H9 (cell line): ENCODE data around the gene PSKH1. TPM values are rescaled to one million over a fixed set of nuclear protein-coding genes. Genes with fewer than 3 reads are reported as not detected.

Experiments used
- DNase-seq: peaks from one replicate; pipeline ENCODE4 v3.0.0-alpha.2; 2017
- H2AFZ ChIP-seq: one replicate; pipeline ENCODE4 v1.6.1; 2013; ENCODE audit warnings: mild to moderate bottlenecking, low read length, control low read depth, moderate library complexity
- H2AK5ac ChIP-seq: 2 replicates; pipeline ENCODE4 v1.6.1; 2013; ENCODE audit warnings: low read length, control low read depth, mixed read lengths; ENCODE audit not compliant: insufficient read length
- H2BK120ac ChIP-seq: one replicate; pipeline ENCODE4 v1.6.1; 2013; ENCODE audit warnings: low read depth, mild to moderate bottlenecking, low read length, control low read depth, inconsistent platforms; ENCODE audit not compliant: poor library complexity, severe bottlenecking
- H2BK12ac ChIP-seq: 2 replicates; pipeline ENCODE4 v1.6.1; 2013; ENCODE audit warnings: low read length, control low read depth, mixed read lengths, low read depth; ENCODE audit not compliant: insufficient read length
- H2BK15ac ChIP-seq: 2 replicates; pipeline ENCODE4 v1.6.1; 2013; ENCODE audit warnings: low read depth, low read length, control low read depth
- H2BK20ac ChIP-seq: one replicate; pipeline ENCODE4 v1.6.1; 2013; ENCODE audit warnings: low read depth, mild to moderate bottlenecking, low read length, control low read depth, inconsistent platforms; ENCODE audit not compliant: poor library complexity, severe bottlenecking
- H2BK5ac ChIP-seq: 2 replicates; pipeline ENCODE4 v1.6.1; 2013; ENCODE audit warnings: low read length, control low read depth, mixed read lengths; ENCODE audit not compliant: insufficient read length
- H3K14ac ChIP-seq: 2 replicates; pipeline ENCODE4 v1.6.1; 2013; ENCODE audit warnings: low read length, control low read depth; ENCODE audit not compliant: insufficient read depth
- H3K18ac ChIP-seq: 2 replicates; pipeline ENCODE4 v1.6.1; 2013; ENCODE audit warnings: low read depth, mild to moderate bottlenecking, mixed read lengths, low read length, control low read depth; ENCODE audit not compliant: insufficient read length
- H3K23ac ChIP-seq: 2 replicates; pipeline ENCODE4 v1.6.1; 2013; ENCODE audit warnings: low read length, control low read depth, mixed read lengths, low read depth; ENCODE audit not compliant: insufficient read length
- H3K23me2 ChIP-seq: 2 replicates; pipeline ENCODE4 v1.6.1; 2013; ENCODE audit warnings: low read depth, mild to moderate bottlenecking, mixed read lengths, low read length, control low read depth; ENCODE audit not compliant: insufficient read length, poor library complexity, severe bottlenecking
- H3K27ac ChIP-seq: 2 replicates; pipeline ENCODE4 v1.5.1; 2013; ENCODE audit warnings: low read length, control low read depth, mixed read lengths, low read depth; ENCODE audit not compliant: insufficient read length
- H3K27me3 ChIP-seq: 2 replicates; pipeline ENCODE4 v1.6.1; 2013; ENCODE audit warnings: low read length, control low read depth, inconsistent platforms; ENCODE audit not compliant: insufficient read depth
- H3K4ac ChIP-seq: 2 replicates; pipeline ENCODE4 v1.6.1; 2013; ENCODE audit warnings: low read depth, mild to moderate bottlenecking, control low read depth, inconsistent platforms, low read length, moderate library complexity
- H3K4me1 ChIP-seq: 2 replicates; pipeline ENCODE4 v1.6.1; 2013; ENCODE audit warnings: low read length, control low read depth, inconsistent platforms; ENCODE audit not compliant: insufficient read depth
- H3K4me2 ChIP-seq: 2 replicates; pipeline ENCODE4 v1.6.1; 2013; ENCODE audit warnings: low read length, control low read depth, mixed read lengths; ENCODE audit not compliant: insufficient read length, insufficient read depth
- H3K56ac ChIP-seq: 2 replicates; pipeline ENCODE4 v1.6.1; 2013; ENCODE audit warnings: low read depth, mild to moderate bottlenecking, mixed read lengths, low read length, control low read depth; ENCODE audit not compliant: insufficient read length
- H3K79me1 ChIP-seq: 2 replicates; pipeline ENCODE4 v1.6.1; 2013; ENCODE audit warnings: low read depth, mild to moderate bottlenecking, moderate library complexity, low read length, control low read depth, inconsistent platforms; ENCODE audit not compliant: insufficient read depth, poor library complexity, severe bottlenecking
- H3K79me2 ChIP-seq: 2 replicates; pipeline ENCODE4 v1.6.1; 2013; ENCODE audit warnings: low read length, control low read depth, inconsistent platforms; ENCODE audit not compliant: insufficient read depth
- H3K9ac ChIP-seq: 2 replicates; pipeline ENCODE4 v1.6.1; 2013; ENCODE audit warnings: low read length, control low read depth, mixed read lengths; ENCODE audit not compliant: insufficient read length; ENCODE audit errors: extremely low read depth
- H3K9me3 ChIP-seq: one replicate; pipeline ENCODE4 v1.6.1; 2013; ENCODE audit warnings: low read depth, low read length, inconsistent platforms; ENCODE audit not compliant: control insufficient read depth
- H3T11ph ChIP-seq: one replicate; pipeline ENCODE4 v1.6.1; 2013; ENCODE audit warnings: mild to moderate bottlenecking, low read length, control low read depth, inconsistent platforms
- H4K20me1 ChIP-seq: one replicate; pipeline ENCODE4 v1.6.1; 2013; ENCODE audit not compliant: control insufficient read depth, insufficient read length, insufficient read depth
- H4K5ac ChIP-seq: 2 replicates; pipeline ENCODE4 v1.6.1; 2013; ENCODE audit warnings: low read depth, mild to moderate bottlenecking, mixed read lengths, low read length, control low read depth; ENCODE audit not compliant: insufficient read length
- H4K8ac ChIP-seq: replicated peaks from 2 replicates; pipeline ENCODE4 v1.6.1; 2013; ENCODE audit warnings: low read length, control low read depth, mixed read lengths, low read depth; ENCODE audit not compliant: insufficient read length
- H4K91ac ChIP-seq: 2 replicates; pipeline ENCODE4 v1.6.1; 2013; ENCODE audit warnings: low read depth, mild to moderate bottlenecking, moderate library complexity, mixed read lengths, low read length, control low read depth; ENCODE audit not compliant: insufficient read length
- H3K27ac Mint-ChIP-seq, 3 experiments: 2 replicates in 2 of 3; 3 replicates in 1 of 3; pipeline ENCODE4 v1.8.0; 2020 to 2021; ENCODE audit warnings: mixed read lengths in 3 of 3, mild to moderate bottlenecking in 1 of 3, moderate library complexity in 1 of 3
- H3K27me3 Mint-ChIP-seq: 2 replicates; pipeline ENCODE4 v1.8.0; 2021; ENCODE audit warnings: low read depth, mild to moderate bottlenecking, moderate library complexity, mixed read lengths
- H3K36me3 Mint-ChIP-seq, 3 experiments: 2 replicates in 2 of 3; 3 replicates in 1 of 3; pipeline ENCODE4 v1.8.0; 2020 to 2021; ENCODE audit warnings: low read depth in 3 of 3, mixed read lengths in 3 of 3; ENCODE audit not compliant: insufficient read depth in 1 of 3
- H3K4me1 Mint-ChIP-seq, 2 experiments: 2 replicates each; pipeline ENCODE4 v1.8.0; 2020; ENCODE audit warnings: mixed read lengths in 2 of 2
- H3K4me3 Mint-ChIP-seq, 2 experiments: 2 replicates in 1 of 2; 3 replicates in 1 of 2; pipeline ENCODE4 v1.8.0; 2020 to 2021; ENCODE audit warnings: mild to moderate bottlenecking in 2 of 2, mixed read lengths in 2 of 2, moderate library complexity in 1 of 2
- H3K9me3 Mint-ChIP-seq, 2 experiments: 2 replicates in 1 of 2; 3 replicates in 1 of 2; pipeline ENCODE4 v1.8.0; 2020; ENCODE audit warnings: mild to moderate bottlenecking in 2 of 2, mixed read lengths in 2 of 2, moderate library complexity in 1 of 2
- WGBS: extraction: QIAGEN DNeasy Blood & Tissue Kit; methylation state at CpG from one replicate; pipeline ENCODE4 v1.1.7; 2013; ENCODE audit warnings: missing lambda C conversion rate, low lambda C conversion rate, mixed read lengths; ENCODE audit not compliant: insufficient read length; ENCODE audit errors: extremely low coverage; 5-methylcytosine and 5-hydroxymethylcytosine counted together
- total RNA-seq: library from RNA; stranded (reverse); gene quantifications from 2 replicates; pipeline ENCODE4 v1.2.1, GENCODE V29; 2021
- TF ChIP-seq, protein P1 (sequence below): fragments of 200-600 bp; sonication (generic); conservative IDR thresholded peaks from 3 replicates; pipeline ENCODE4 v1.8.0; 2021; ENCODE audit warnings: antibody characterized with exemption, mild to moderate bottlenecking

The PSKH1 gene
- total RNA-seq, 1 experiment from 2014 or later: 29.1 TPM

DNA sequence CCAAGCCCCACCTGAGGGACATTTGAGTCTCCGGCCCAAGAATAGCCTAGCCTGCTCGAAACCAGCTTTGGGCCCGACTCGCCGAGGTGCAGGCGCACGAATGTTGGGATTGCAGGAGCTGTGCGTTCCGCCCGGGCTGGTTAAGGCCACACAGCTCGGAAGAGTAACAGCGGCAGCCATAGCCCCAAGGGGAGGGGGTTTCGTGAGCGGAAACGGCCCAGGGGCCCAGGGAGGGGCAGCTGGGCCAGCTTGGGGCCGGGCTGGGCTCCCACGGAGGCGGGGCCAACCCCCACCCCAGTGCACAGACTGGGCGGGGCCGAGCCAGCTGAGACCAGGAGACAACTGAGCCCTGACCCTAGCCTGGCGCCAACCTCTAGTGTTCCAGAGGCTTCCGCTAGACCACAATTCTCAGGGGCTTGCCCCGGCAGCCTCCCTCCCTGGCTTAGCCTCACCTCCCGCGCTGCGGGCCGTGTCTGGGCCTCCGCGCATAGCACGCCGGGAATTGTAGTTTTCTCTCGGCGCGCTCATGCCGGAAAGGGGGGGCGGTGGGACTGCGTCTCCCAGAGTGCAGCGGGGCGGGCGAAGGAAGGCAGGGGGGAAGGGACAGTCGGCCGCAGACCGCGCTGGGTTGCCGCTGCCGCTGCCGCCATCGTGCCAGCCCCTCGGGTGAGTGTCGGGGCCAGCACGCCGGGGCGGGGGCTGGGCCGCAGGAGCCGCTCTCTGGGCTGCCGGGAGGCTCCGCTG is 46.6 kb upstream of the PSKH1 start, which contains the start of gene NUTF2:
Gene NUTF2, plus strand, starts transcription at position 614 of the 744 bp plus-strand sequence. CDS start 18,198 bp downstream, outside the sequence.
- Histone ChIP-seq H3K79me2 (peaks cover 20% of the 10 kb centered on the region; the same call in 1 of the 2 replicates), H3K4ac (no peak within 1 kb of the TSS), H3K56ac (no peak within 1 kb of the TSS), H3K4me1 (peaks cover 10% of the 10 kb centered on the region; the same call in 1 of the 2 replicates), H3K4me2 (peak within 1 kb of the TSS; percentile 82), H3K9me3 (no peaks in the 10 kb centered on the region), H4K5ac (no peak within 1 kb of the TSS), H4K20me1 (no peaks in the 10 kb centered on the region), H4K8ac (no peak within 1 kb of the TSS), H3T11ph (no peak within 1 kb of the TSS), H2BK12ac (no peak within 1 kb of the TSS), H3K23ac (no peak within 1 kb of the TSS), H3K27ac (peak within 1 kb of the TSS; percentile 61), H2BK5ac (no peak within 1 kb of the TSS), H3K23me2 (peaks cover 14% of the 10 kb centered on the region), H3K9ac (peak within 1 kb of the TSS; percentile 80), H2BK20ac (no peak within 1 kb of the TSS), H2AK5ac (no peak within 1 kb of the TSS), H3K79me1 (no peaks in the 10 kb centered on the region), H2AFZ (no peak within 1 kb of the TSS), H4K91ac (no peak within 1 kb of the TSS), H2BK120ac (no peak within 1 kb of the TSS), H3K27me3 (no peaks in the 10 kb centered on the region), H3K18ac (peak within 1 kb of the TSS; percentile 55), H3K14ac (peak within 1 kb of the TSS; percentile 81), H2BK15ac (no peak within 1 kb of the TSS)
- H3K27ac Mint-ChIP-seq: peak within 1 kb of the TSS; percentile 95 to 98 (median 96)
- H3K4me1 Mint-ChIP-seq: peaks cover 41 to 46% of the 10 kb centered on the region in 2 experiments
- TF ChIP-seq, protein P1, sequence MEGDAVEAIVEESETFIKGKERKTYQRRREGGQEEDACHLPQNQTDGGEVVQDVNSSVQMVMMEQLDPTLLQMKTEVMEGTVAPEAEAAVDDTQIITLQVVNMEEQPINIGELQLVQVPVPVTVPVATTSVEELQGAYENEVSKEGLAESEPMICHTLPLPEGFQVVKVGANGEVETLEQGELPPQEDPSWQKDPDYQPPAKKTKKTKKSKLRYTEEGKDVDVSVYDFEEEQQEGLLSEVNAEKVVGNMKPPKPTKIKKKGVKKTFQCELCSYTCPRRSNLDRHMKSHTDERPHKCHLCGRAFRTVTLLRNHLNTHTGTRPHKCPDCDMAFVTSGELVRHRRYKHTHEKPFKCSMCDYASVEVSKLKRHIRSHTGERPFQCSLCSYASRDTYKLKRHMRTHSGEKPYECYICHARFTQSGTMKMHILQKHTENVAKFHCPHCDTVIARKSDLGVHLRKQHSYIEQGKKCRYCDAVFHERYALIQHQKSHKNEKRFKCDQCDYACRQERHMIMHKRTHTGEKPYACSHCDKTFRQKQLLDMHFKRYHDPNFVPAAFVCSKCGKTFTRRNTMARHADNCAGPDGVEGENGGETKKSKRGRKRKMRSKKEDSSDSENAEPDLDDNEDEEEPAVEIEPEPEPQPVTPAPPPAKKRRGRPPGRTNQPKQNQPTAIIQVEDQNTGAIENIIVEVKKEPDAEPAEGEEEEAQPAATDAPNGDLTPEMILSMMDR: no peak
- WGBS: no CpG with 5 or more reads among the region's 57 CpGs
- peaks cover 11 to 25% (median 16%) of the 10 kb centered on the region in 3 experiments for H3K36me3 Mint-ChIP-seq
- H3K9me3 Mint-ChIP-seq: peaks cover 0 to 2% of the 10 kb centered on the region in 2 experiments; a peak in 1 of 5 replicates
- H3K4me3 Mint-ChIP-seq: peak within 1 kb of the TSS; percentile 94 to 98
- peak; percentile 99 for DNase-seq
- no peaks in the 10 kb centered on the region for H3K27me3 Mint-ChIP-seq
